GM12874 (cell line): Measurements from ENCODE around the gene MAB21L4.
A peak's percentile ranks its signal among the peaks of the same experiment; 100 is the strongest.

Experiments used
- TF ChIP-seq, protein P1 (sequence below): IDR thresholded peaks from 2 replicates; pipeline ENCODE4 v1.5.1; 2011; ENCODE audit warnings: low read depth, mild to moderate bottlenecking, control low read depth, low read length, moderate library complexity; ENCODE audit not compliant: insufficient read depth

The MAB21L4 gene

DNA sequence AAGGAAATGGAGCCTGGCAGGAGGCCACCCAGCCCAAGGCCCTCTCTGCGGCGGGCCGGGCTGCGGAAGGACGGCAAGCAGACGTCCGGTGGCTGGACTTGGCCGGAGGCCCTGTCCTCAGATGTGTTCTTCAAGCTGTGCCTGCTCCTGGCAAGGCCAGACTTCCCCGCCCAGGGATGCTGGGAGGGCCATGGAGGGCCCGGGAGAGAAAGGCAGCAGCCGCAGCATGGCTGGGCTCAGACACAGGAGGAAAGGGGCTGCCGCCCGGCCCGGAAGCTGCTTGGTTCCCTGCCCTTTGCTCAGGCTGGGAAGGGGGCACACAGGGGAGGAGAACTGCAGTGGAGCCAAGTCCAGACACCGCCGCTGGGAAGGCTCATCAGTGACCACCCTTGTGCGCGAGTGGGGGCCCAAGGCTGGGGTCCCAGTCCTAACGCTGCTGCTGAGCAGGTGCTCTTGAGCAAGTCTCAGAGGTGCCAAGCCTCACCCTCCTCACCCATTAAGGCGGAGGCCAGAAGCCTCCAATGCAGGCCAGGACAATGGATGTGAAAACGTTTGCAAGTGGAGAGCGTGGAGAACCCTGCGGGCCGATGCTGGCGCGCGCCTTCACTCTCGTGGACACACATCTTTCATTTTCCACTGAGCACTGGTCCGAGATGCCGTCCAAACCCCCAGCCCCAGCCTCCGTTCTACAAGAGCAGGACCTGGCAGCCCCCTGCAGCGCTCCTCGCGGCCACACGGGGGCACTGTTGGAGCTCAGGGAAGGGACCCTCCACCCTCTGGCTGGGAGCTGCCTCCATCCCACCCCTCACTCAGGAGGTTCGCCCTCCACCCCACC is 18.1 kb upstream of the MAB21L4 start:
- TF ChIP-seq, protein P1, sequence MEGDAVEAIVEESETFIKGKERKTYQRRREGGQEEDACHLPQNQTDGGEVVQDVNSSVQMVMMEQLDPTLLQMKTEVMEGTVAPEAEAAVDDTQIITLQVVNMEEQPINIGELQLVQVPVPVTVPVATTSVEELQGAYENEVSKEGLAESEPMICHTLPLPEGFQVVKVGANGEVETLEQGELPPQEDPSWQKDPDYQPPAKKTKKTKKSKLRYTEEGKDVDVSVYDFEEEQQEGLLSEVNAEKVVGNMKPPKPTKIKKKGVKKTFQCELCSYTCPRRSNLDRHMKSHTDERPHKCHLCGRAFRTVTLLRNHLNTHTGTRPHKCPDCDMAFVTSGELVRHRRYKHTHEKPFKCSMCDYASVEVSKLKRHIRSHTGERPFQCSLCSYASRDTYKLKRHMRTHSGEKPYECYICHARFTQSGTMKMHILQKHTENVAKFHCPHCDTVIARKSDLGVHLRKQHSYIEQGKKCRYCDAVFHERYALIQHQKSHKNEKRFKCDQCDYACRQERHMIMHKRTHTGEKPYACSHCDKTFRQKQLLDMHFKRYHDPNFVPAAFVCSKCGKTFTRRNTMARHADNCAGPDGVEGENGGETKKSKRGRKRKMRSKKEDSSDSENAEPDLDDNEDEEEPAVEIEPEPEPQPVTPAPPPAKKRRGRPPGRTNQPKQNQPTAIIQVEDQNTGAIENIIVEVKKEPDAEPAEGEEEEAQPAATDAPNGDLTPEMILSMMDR, result peak; percentile 97

GRCh38 chr2:240912878-240913809 is 17.2 kb upstream of the MAB21L4 start:
- TF ChIP-seq, protein P1, result no peak

- TF ChIP-seq, protein P1, result no peak
These were observed 15.8 kb upstream of the MAB21L4 start for GRCh38 chr2:240911641-240912265.

GRCh38 chr2:240909216-240909974 is 13.4 kb upstream of the MAB21L4 start:
- TF ChIP-seq, protein P1, result no peak

DNA sequence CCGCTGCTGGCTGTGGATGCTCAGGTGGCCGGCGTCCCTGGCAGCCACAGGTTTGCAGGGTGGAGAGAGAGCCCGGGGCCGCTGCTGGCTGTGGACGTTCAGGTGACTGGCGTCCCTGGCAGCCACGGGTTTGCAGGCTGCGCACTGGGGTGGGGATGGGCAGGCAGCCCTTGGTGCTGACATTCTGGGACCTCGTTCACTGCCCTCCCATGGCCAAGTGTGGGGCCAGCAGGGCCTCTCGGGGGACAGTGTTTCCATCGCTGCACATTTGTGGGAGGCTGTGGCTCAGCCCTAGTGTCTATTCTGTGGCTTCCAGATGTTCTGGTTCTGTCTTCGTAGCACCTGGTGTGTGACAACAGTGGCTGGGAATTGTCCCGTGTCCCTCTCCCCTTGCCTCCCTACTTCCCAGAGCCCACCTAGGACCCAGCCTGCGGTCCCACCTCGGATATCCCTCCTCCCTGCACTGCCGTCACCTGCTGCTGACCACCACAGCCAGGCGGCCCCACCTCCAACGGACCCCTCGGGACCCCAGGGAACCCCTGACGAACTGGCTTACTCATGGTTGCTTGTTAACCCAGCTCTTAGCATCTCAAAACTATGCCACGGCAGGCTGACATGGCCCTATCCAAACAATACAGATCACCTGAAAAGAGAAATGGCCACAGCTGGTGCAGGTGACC is 11.1 kb upstream of the MAB21L4 start:
- TF ChIP-seq, protein P1, result no peak

- TF ChIP-seq, protein P1, result no peak
These were observed 10.4 kb upstream of the MAB21L4 start, which contains the start of gene CROCC2 for GRCh38 chr2:240906141-240906910. CROCC2 (plus strand) TSS chr2:240906336; CDS start chr2:240906514, 178 bp downstream.
